Measurements from ENCODE around the gene SLC39A7. TPM values are rescaled to one million over a fixed set of nuclear protein-coding genes. Genes with fewer than 3 reads are reported as not detected.

SLC39A7 gene
- total and polyA plus RNA-seq, 2 of the 13 experiments (the other 11 are each of a cell fraction or from before 2014, with no cell fraction given): 142 to 229 TPM

GRCh38 chr6:33161354-33162331, 39.0 kb upstream of the SLC39A7 start (continued):
- TF ChIP-seq ZNF556 (CRISPR knock-in tag; IDR thresholded peaks at IDR 0.05; ENCODE audit: borderline replicate concordance) (peak; percentile 33; the same call in 1 of the 2 replicates), ZNF430 (CRISPR knock-in tag; IDR thresholded peaks at IDR 0.05) (0 out of 2 replicates have a peak, but pooled peaks have one; percentile 28), REST (IDR thresholded peaks at IDR 0.05; ENCODE audit: borderline replicate concordance in 1 of 2, low read depth in 1 of 2, low read length in 2 of 2) (no peak), FOXP1 (IDR thresholded peaks at IDR 0.05) (no peak), FOXP1 (CRISPR knock-in tag; IDR thresholded peaks at IDR 0.05) (no peak), PAF1 (CRISPR knock-in tag; IDR thresholded peaks at IDR 0.05) (no peak), NR2F6 (IDR thresholded peaks at IDR 0.05) (peak; percentile 17; the same call in 1 of the 2 replicates), NR2F6 (CRISPR knock-in tag; IDR thresholded peaks at IDR 0.05) (0 out of 2 replicates have a peak, but pooled peaks have one; percentile 35), HBP1 (CRISPR knock-in tag; IDR thresholded peaks at IDR 0.05; ENCODE audit: low read depth) (no peak), DMAP1 (CRISPR knock-in tag; IDR thresholded peaks at IDR 0.05) (0 out of 2 replicates have a peak, but pooled peaks have one; percentile 29), ZNF383 (CRISPR knock-in tag; IDR thresholded peaks at IDR 0.05; ENCODE audit: borderline replicate concordance) (no peak), ZFP62 (CRISPR knock-in tag; IDR thresholded peaks at IDR 0.05) (no peak), FOXO4 (CRISPR knock-in tag; conservative IDR thresholded peaks at IDR 0.05) (0 out of 2 replicates have a peak, but pooled peaks have one; percentile 73), ZNF225 (CRISPR knock-in tag; IDR thresholded peaks at IDR 0.05) (no peak), HMG20A (CRISPR knock-in tag; IDR thresholded peaks at IDR 0.05; ENCODE audit: borderline replicate concordance) (no peak), SRSF4 (IDR thresholded peaks at IDR 0.05; ENCODE audit: low read depth, low read length, poor library complexity, severe bottlenecking) (no peak), RXRA (CRISPR knock-in tag; IDR thresholded peaks at IDR 0.05) (no peak), U2AF1 (optimal IDR thresholded peaks at IDR 0.05; ENCODE audit: low read depth, low read length) (no peak), SSRP1 (CRISPR knock-in tag; IDR thresholded peaks at IDR 0.05) (no peak)
